Suprapubic skin (tissue), 4 donors: ENCODE results near the gene PNPLA8.

Experiments used
- EP300 ChIP-seq: sonication (generic); formaldehyde crosslinking; IDR thresholded peaks from one replicate; pipeline ENCODE4 v1.6.1; 2017; ENCODE audit warnings: antibody characterized with exemption
- POLR2A ChIP-seq, 2 donors: fragments of 450-650 bp; IDR thresholded peaks; one replicate each; pipeline ENCODE4 v1.6.1; 2017; ENCODE audit warnings: antibody characterized with exemption in 2 of 2, mild to moderate bottlenecking in 2 of 2, moderate library complexity in 2 of 2
- POLR2AphosphoS5 ChIP-seq, 3 donors: sonication (generic); formaldehyde crosslinking; IDR thresholded peaks; one replicate each; pipeline ENCODE4 v1.6.1; 2017; ENCODE audit warnings: antibody characterized with exemption in 3 of 3
- TF ChIP-seq, protein P1 (sequence below), 2 donors: fragments of 200-600 bp in 1 of 2; fragments of 450-650 bp in 1 of 2; sonication (generic) in 1 of 2; IDR thresholded peaks; one replicate each; pipeline ENCODE4 v1.5.1; 2016 to 2019; ENCODE audit warnings: antibody characterized with exemption in 2 of 2, mild to moderate bottlenecking in 1 of 2, moderate library complexity in 1 of 2

DNA sequence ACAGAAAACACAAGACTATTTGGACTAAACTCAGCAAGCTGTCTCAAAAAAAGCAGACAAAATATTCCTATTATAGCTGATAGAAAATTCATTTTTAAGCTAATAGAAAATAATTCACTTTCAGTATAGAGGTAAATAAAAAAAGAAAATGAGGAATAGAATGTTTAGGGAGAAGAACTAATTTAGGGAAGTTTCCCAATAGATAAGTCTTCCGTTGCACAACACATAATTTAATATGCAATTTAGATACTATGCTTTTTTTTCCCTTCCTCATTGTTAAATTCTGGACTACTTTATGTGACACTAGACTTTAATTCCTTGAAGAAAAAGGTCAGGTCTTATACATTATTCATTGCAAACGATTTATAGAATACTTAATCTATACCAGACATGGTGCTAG, 10.3 kb downstream of the PNPLA8 start:
- TF ChIP-seq, protein P1, sequence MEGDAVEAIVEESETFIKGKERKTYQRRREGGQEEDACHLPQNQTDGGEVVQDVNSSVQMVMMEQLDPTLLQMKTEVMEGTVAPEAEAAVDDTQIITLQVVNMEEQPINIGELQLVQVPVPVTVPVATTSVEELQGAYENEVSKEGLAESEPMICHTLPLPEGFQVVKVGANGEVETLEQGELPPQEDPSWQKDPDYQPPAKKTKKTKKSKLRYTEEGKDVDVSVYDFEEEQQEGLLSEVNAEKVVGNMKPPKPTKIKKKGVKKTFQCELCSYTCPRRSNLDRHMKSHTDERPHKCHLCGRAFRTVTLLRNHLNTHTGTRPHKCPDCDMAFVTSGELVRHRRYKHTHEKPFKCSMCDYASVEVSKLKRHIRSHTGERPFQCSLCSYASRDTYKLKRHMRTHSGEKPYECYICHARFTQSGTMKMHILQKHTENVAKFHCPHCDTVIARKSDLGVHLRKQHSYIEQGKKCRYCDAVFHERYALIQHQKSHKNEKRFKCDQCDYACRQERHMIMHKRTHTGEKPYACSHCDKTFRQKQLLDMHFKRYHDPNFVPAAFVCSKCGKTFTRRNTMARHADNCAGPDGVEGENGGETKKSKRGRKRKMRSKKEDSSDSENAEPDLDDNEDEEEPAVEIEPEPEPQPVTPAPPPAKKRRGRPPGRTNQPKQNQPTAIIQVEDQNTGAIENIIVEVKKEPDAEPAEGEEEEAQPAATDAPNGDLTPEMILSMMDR (IDR thresholded peaks at IDR 0.05), result no peak
- TF ChIP-seq POLR2AphosphoS5 (IDR thresholded peaks at IDR 0.05) (no peak), EP300 (no peak), POLR2A (IDR thresholded peaks at IDR 0.05) (no peak)
